HFF-Myc (cell line): Measurements from ENCODE around the gene LNPK.
"Not testable (repeated sequence)": the region's sequence is repeated elsewhere in the genome, so short reads cannot be mapped to it uniquely, and the experiment has no call there.

ENCODE experiments used
- DNase-seq: peaks from one replicate; pipeline ENCODE4 v3.0.0-alpha.2; 2011; ENCODE audit warnings: low read depth; ENCODE audit errors: extremely low read depth
- H3K4me3 ChIP-seq: replicated peaks from 2 replicates; pipeline ENCODE4 v1.5.1; 2011; ENCODE audit warnings: low read depth, mild to moderate bottlenecking, control low read depth, low read length
- TF ChIP-seq, protein P1 (sequence below): IDR thresholded peaks from 2 replicates; pipeline ENCODE4 v1.5.1; 2012; ENCODE audit warnings: mild to moderate bottlenecking, low read depth, low read length, control low read depth; ENCODE audit errors: missing control alignments

LNPK gene

DNA sequence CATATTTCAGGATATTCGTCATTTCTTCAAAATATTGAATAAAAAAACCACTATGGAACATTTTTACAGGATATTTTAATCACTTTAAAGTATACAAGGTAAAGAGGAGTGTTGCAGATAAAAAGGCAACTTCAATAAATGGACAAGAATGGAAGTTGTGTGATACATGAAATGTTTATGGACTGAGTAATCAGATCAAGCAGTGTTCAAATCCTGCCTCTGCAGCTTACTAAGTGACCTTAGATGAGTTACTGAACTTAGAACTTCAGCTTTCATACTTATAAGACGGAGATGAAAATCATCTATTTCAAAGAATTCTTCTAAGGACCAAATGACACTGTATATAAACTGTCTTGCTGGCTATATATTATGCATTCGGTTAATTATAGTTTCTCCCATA, 87.2 kb downstream of the LNPK start:
- no peak overlapping the region for H3K4me3 ChIP-seq
- DNase-seq: no peak
- TF ChIP-seq, protein P1, sequence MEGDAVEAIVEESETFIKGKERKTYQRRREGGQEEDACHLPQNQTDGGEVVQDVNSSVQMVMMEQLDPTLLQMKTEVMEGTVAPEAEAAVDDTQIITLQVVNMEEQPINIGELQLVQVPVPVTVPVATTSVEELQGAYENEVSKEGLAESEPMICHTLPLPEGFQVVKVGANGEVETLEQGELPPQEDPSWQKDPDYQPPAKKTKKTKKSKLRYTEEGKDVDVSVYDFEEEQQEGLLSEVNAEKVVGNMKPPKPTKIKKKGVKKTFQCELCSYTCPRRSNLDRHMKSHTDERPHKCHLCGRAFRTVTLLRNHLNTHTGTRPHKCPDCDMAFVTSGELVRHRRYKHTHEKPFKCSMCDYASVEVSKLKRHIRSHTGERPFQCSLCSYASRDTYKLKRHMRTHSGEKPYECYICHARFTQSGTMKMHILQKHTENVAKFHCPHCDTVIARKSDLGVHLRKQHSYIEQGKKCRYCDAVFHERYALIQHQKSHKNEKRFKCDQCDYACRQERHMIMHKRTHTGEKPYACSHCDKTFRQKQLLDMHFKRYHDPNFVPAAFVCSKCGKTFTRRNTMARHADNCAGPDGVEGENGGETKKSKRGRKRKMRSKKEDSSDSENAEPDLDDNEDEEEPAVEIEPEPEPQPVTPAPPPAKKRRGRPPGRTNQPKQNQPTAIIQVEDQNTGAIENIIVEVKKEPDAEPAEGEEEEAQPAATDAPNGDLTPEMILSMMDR: no peak

DNA sequence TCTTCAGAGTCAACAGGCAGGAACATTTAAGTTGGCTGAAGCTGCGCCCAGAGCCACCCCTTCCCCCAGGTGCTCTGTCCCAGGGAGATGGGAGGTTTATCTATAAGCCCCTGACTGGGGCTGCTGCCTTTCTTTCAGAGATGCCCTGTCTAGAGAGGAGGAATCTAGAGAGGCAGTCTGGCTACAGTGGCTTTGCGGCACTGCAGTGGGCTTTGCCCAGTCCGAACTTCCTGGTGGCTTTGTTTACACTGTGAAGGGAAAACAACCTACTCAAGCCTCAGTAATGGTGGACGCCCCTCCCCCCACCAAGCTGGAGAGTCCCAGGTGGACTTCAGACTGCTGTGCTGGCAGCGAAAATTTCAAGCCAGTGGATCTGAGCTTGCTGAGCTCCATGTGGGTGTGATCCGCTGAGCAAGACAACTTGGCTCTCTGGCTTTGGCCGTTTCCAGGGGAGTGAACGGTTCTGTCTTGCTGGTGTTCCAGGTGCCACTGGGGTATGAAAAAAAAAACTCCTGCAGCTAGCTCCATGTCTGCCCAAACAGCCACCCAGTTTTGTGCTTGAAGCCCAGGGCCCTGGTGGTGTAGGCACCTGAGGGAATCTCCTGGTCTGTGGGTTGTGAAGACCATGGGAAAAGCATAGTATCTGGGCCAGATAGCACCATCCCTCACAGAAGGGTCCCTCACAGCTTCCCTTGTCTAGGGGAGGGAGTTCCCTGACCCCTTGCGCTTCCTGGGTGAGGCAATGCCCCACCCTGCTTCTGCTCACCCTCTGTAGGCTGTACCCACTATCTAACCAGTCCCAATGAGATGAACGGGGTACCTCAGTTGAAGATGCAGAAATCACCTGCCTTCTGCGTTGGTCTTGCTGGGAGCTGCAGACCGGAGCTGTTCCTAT, 88.0 kb downstream of the LNPK start:
- DNase-seq, H3K4me3 ChIP-seq: not testable (repeated sequence)

DNA sequence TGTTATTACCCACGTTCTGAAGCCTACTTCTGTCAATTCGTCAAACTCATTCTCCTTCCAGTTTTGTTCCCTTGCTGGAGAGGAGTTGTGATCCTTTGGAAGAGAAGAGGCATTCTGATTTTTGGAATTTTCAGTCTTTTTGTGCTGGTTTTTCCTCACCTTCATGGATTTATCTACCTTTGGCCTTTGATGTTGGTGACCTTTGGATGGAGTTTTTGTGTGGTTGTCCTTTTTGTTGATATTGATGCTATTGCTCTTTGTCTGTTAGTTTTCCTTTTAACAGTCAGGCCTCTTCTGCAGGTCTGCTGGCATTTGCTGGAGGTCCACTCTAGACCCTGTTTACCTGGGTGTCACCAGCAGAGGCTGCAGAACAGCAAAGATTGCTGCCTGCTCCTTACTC, 88.8 kb downstream of the LNPK start:
- DNase-seq, H3K4me3 ChIP-seq: not testable (repeated sequence)

DNA sequence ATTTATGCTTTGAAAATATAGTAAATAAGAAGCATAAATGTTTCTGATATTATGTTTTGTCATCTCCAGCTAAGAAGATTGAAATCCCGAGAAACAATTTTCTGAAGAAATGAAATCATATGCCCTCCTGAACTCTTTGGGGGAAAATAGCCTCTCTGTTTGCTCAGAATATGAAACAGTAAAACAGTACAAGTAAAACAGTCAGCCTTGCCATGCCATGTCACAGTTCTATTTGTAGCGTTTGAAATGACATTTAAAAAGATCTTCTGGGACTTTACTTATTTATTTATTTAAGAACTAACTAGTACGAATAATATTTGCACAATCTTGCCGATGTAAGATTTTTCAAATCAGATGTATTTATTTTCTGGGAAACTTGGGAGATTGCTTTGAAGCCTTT, 98.0 kb downstream of the LNPK start:
- DNase-seq: no peak
- TF ChIP-seq, protein P1: no peak

DNA sequence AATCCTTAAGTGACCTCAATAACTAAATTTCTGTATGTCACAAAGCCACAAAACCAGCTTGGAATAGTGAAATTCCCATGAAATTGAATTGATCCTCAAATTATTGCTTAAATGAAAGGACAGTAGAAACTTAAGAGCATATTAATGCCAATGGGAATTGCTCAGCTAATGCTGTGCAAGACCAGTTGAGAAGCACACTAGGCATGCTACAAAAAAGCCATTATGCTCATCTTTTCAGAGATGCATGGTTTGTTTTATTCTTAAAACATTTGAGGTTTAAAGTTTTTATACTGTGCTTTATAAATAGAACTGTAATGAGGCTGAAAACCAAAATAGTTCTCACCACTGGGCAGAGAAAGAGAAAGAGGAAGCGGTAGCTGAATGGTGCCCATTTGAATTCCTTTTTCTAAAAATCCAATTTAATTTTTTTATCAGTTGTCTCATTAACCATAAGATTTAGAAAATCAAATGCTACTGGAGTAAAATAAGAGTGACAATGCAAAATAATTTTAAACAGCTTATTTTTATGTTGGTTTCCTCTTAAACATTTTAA, 98.6 kb downstream of the LNPK start:
- TF ChIP-seq, protein P1: no peak
- no peak for DNase-seq
- no peak overlapping the region for H3K4me3 ChIP-seq

More for the DNA sequence above, 98.0 kb downstream of the LNPK start:
- H3K4me3 ChIP-seq: no peak overlapping the region

DNA sequence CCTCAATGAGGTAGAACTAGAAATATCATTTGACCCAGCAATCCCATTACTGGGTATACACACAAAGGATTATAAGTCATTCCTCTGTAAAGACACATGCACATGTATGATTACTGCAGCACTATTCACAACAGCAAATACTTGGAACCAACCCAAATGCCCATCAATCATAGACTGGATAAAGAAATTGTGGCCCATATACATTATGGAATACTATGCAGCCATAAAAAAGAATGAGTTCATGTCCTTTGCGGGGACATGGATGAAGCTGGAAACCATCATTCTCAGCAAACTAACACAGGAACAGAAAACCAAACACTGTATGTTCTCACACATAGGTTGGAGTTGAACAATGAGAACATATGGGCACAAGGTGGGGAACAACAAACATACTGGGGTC, 106.1 kb downstream of the LNPK start:
- DNase-seq, H3K4me3 ChIP-seq: not testable (repeated sequence)

DNA sequence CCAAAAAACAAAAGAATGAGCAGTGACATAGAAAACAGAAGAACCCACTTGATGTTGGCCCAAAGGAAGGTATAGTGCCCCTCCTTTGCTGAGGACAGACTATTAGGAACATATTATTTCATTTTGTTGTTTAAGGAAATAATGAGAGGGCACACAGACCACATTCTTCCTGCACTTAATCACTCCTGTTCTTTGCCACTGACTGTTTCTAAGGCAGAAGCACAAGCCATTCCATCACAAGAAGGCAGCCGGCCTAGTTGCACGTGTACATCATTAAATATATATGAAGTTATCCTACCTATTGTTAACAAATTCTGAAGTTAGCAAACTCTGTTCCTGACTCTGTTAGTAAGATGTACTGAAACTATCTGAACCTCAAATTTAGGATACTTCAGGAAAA, 110.0 kb downstream of the LNPK start:
- DNase-seq: no peak
- TF ChIP-seq, protein P1: no peak
- no peak overlapping the region for H3K4me3 ChIP-seq

DNA sequence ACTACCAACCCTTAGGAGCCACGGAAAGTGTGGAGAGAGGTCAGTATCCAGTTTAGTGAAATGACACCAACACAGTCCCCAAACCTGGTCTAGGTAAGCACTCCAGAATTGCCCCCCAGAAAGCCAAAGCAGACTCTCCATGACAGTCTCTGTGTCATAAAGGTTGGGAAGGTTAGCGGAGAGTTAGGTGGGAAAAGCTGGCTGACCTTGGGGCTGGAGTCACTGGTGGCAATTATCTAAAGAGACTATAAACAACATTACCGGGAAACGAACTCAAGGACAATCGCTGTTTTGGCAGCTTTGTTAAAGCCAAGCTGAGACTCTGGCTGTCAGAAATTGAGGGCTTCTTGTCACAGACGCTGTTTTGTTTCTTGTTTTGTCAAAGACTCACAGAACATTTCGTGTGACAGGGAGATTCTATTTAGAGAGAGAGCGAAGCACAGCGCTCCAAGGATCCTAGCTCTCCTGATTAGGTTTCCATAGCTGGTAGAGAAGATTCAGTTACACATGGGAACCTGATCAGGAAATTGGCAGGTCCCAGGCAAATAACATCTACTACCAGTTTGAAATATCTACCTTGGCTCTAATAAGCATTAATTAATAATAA, 111.3 kb downstream of the LNPK start:
- TF ChIP-seq, protein P1: no peak
- no peak for DNase-seq

More for the DNA sequence above, 111.3 kb downstream of the LNPK start:
- no peak overlapping the region for H3K4me3 ChIP-seq
